ENCODE data around the gene DPYSL5.

DNA sequence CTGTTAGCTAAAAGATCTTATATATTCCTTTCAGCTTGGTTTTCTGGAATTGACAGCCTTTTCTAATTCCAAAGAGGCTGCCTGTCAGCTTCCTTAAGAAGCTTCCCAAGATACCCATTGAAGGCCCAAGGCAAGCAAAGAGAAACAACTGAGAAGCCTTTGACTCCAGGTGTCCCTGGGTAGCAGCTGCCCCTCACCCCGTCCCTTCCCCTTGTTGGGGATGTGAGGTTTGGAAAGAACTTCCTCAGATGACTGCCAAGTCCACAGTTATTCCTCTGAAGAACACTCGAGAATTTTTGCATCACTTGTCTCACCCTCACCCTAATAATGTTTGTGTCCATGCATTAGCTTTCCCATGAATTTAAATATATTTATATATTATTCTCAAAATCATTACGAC is 135.8 kb downstream of the DPYSL5 start:
- TF ChIP-seq, protein P1, sequence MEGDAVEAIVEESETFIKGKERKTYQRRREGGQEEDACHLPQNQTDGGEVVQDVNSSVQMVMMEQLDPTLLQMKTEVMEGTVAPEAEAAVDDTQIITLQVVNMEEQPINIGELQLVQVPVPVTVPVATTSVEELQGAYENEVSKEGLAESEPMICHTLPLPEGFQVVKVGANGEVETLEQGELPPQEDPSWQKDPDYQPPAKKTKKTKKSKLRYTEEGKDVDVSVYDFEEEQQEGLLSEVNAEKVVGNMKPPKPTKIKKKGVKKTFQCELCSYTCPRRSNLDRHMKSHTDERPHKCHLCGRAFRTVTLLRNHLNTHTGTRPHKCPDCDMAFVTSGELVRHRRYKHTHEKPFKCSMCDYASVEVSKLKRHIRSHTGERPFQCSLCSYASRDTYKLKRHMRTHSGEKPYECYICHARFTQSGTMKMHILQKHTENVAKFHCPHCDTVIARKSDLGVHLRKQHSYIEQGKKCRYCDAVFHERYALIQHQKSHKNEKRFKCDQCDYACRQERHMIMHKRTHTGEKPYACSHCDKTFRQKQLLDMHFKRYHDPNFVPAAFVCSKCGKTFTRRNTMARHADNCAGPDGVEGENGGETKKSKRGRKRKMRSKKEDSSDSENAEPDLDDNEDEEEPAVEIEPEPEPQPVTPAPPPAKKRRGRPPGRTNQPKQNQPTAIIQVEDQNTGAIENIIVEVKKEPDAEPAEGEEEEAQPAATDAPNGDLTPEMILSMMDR (IDR thresholded peaks at IDR 0.05) = no peak
- TF ChIP-seq POLR2AphosphoS5 (IDR thresholded peaks at IDR 0.05) (no peak), POLR2A (IDR thresholded peaks at IDR 0.05) (no peak)
